ENCODE results near the gene AZI2. TPM values are rescaled to one million over a fixed set of nuclear protein-coding genes. Genes with fewer than 3 reads are reported as not detected.

The AZI2 gene
- 10 to 100 TPM; 55.9 to 75.3 (median 60.5) TPM for total RNA-seq

DNA sequence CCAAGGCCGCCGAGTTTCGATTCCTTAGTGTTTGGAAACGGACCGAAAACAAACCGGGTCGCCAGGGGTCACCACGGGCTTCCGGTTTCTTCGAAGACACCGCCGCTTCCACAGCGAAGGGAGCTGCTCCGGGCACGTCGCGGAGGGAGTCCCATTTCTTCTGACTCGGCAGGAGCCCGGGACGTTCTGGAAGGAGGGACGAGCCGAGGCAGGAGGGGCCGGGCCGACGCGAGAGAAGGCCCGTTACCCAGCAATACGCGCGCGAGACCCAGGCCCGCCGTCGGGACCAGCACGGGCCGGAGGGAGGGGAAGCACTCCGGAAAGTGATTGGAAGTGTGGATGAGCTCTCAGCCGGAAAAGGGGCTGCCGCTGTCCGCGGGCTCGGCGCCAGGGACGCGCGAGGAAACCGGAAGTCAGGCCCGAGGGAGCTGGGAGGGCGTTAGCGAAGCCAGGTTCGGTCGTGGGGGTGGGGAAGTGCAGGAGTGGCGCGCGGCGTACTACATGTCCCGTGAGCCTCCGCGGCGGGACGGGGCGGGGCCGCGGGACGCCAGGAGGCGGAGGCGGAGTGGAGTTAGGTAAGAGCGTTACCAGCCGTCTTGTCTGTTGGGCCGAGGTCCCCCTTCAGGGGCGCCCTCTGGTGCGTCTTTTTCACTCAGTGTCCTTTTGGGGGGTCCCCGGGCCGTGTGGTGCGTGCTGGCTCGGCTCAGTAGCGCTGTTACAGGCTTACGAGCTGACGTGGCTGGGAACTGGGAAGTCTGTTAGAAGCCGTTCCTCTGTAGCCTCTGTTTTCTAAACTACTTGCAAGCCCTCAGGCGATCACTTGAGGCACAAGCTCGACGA, at the start of gene AZI2, which contains the start of gene ZCWPW2:
Gene AZI2 (minus strand): TSS at position 196 of the 840 bp plus-strand sequence. CDS start 8,207 bp downstream, outside the sequence.
Gene ZCWPW2 (plus strand): TSS at position 93 of the 840 bp plus-strand sequence. CDS start 64,348 bp downstream, outside the sequence.
- no peaks in the 10 kb centered on the region for H3K27me3 ChIP-seq
- DNase-seq = peak; percentile 97
- intact Hi-C loops (cut with DNase I) = no loop called here
- peak in 1 of 2 donors; percentile 84 for TF ChIP-seq POLR2A (IDR thresholded peaks at IDR 0.05)
- TF ChIP-seq, protein P1, sequence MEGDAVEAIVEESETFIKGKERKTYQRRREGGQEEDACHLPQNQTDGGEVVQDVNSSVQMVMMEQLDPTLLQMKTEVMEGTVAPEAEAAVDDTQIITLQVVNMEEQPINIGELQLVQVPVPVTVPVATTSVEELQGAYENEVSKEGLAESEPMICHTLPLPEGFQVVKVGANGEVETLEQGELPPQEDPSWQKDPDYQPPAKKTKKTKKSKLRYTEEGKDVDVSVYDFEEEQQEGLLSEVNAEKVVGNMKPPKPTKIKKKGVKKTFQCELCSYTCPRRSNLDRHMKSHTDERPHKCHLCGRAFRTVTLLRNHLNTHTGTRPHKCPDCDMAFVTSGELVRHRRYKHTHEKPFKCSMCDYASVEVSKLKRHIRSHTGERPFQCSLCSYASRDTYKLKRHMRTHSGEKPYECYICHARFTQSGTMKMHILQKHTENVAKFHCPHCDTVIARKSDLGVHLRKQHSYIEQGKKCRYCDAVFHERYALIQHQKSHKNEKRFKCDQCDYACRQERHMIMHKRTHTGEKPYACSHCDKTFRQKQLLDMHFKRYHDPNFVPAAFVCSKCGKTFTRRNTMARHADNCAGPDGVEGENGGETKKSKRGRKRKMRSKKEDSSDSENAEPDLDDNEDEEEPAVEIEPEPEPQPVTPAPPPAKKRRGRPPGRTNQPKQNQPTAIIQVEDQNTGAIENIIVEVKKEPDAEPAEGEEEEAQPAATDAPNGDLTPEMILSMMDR (IDR thresholded peaks at IDR 0.05) = peak in 2 of 6 experiments; percentile 10 to 15
- no peaks in the 10 kb centered on the region for H3K36me3 ChIP-seq
- 0% methylated on average over 16 to 50 of the region's 83 CpGs for WGBS, 2 donors
- no peaks in the 10 kb centered on the region for H3K9me3 ChIP-seq
- H3K4me1 ChIP-seq = peaks cover 22 to 25% of the 10 kb centered on the region in 2 donors
- H3K4me3 ChIP-seq (replicated peaks in 1 of 3) = peak within 1 kb of the TSS; percentile 55 to 94 (median 65)
- peak within 1 kb of the TSS; percentile 80 to 99 (median 98) for H3K27ac ChIP-seq

DNA sequence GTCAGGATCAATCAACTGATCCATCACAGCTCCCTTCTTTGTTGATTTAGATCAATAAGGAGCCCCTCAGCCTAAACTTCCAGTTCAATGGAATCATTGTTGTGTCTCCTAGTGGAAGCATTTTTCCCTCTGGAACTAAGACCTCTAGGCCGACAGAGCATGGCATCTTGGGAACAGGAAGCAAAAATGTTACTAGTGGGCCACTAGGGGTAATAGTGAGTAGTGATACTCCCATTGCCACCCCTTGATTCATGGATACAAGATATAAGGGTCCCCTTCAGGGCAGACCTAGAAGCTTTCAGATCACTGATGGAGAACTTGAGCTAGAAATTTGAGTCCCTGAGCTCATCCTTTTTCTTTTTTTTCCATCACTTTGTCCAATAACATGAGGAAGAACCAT, 40.4 kb upstream of the AZI2 start:
- H3K4me1 ChIP-seq = no peaks in the 10 kb centered on the region
- no peak for DNase-seq
- WGBS, 2 donors = 78 to 100% methylated on average over 1 of the region's 1 CpG
- intact Hi-C loops (cut with DNase I) = no loop called here
- no peaks in the 10 kb centered on the region for H3K27me3 ChIP-seq
- no peak overlapping the region for H3K4me3 ChIP-seq (replicated peaks in 1 of 3)
- no peaks in the 10 kb centered on the region for H3K9me3 ChIP-seq
- TF ChIP-seq POLR2A (IDR thresholded peaks at IDR 0.05) = no peak
- TF ChIP-seq, protein P1 (IDR thresholded peaks at IDR 0.05) = no peak
- H3K36me3 ChIP-seq = no peaks in the 10 kb centered on the region
- no peak overlapping the region for H3K27ac ChIP-seq

DNA sequence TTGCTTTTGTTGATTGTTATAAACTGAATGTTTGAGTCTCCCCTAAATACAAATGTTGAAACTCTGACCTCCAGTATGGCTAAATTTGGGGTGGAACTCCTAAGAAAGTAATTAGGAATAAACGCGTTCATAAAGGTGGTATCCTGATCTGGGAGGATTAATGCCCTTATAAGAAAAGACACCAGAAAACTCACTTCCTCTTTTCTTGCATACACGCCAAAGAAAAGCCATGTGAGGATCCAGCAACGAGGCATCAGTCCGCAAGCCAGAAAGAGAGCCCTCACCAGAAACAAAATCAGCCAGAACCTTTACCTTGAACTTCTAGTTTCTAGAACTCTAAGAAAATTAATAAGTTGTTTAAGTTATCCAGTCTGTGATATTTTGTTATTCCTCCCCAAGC, 37.4 kb upstream of the AZI2 start:
- DNase-seq = no peak
- Histone ChIP-seq H3K27ac (no peak overlapping the region), H3K36me3 (no peaks in the 10 kb centered on the region), H3K4me1 (no peaks in the 10 kb centered on the region), H3K4me3 (replicated peaks in 1 of 3) (no peak overlapping the region), H3K27me3 (no peaks in the 10 kb centered on the region), H3K9me3 (no peaks in the 10 kb centered on the region)
- intact Hi-C loops (cut with DNase I) = no loop called here
- TF ChIP-seq, protein P1 (IDR thresholded peaks at IDR 0.05) = no peak
- no peak for TF ChIP-seq POLR2A (IDR thresholded peaks at IDR 0.05)
- WGBS, 2 donors = 94 to 96% methylated on average over 5 of the region's 5 CpGs

GRCh38 chr3:28376424-28376823, 27.8 kb upstream of the AZI2 start:
- H3K4me1 ChIP-seq = no peaks in the 10 kb centered on the region
- H3K36me3 ChIP-seq = no peaks in the 10 kb centered on the region
- 83 to 85% methylated on average over 4 of the region's 4 CpGs for WGBS, 2 donors
- no peak overlapping the region for H3K27ac ChIP-seq
- TF ChIP-seq, protein P1 (IDR thresholded peaks at IDR 0.05) = no peak
- TF ChIP-seq POLR2A (IDR thresholded peaks at IDR 0.05) = no peak
- H3K27me3 ChIP-seq = no peaks in the 10 kb centered on the region
- H3K4me3 ChIP-seq (replicated peaks in 1 of 3) = no peak overlapping the region
- no peak for DNase-seq
- H3K9me3 ChIP-seq = no peaks in the 10 kb centered on the region
- intact Hi-C loops (cut with DNase I) = no loop called here

DNA sequence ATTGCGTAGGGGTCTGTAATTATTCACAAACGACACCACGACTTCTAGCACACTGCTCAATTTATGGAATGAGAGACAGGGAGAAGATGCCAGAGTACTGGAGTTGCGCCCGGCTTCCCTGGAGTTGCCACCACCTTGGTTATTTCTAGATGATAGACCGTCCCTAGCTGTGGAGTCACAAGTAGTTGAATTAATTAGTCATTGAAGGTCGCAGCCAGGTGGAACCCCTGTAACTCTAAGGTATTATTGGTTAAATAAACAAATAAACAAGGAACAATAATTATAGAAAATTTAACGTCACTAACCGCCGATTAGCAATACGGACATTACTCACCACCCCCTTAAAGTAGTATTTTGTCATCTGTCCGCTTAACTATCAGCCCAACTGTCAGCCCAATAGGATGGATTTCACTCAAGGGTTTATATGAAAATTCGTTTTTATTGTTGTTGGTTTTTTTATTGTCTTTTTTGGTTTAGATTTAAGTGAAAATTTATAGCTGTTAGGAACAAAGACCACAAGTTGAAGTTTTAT, 911 bp upstream of the AZI2 start:
- Histone ChIP-seq H3K27me3 (no peaks in the 10 kb centered on the region), H3K27ac (peak overlapping the region; percentile 80 to 99 (median 98)), H3K4me1 (peaks cover 22 to 25% of the 10 kb centered on the region in 2 donors), H3K36me3 (no peaks in the 10 kb centered on the region), H3K4me3 (replicated peaks in 1 of 3) (peak overlapping the region; percentile 55 to 94 (median 65)), H3K9me3 (no peaks in the 10 kb centered on the region)
- WGBS, 2 donors = 20 to 29% methylated on average over 13 of the region's 13 CpGs
- DNase-seq = no peak
- intact Hi-C loops (cut with DNase I) = no loop called here
- no peak for TF ChIP-seq POLR2A (IDR thresholded peaks at IDR 0.05)
- TF ChIP-seq, protein P1 (IDR thresholded peaks at IDR 0.05) = peak in 2 of 6 experiments; percentile 2 to 21

All from thyroid gland (tissue), 4 donors.